K562 (cell line): ENCODE results near the gene FAR2. TPM values are rescaled to one million over a fixed set of nuclear protein-coding genes. Genes with fewer than 3 reads are reported as not detected.

Experiments
- ARHGAP35 ChIP-seq: fragments of 450-650 bp; IDR thresholded peaks from 2 replicates; pipeline ENCODE4 v1.6.1; 2018; ENCODE audit not compliant: partially characterized antibody
- ESRRA ChIP-seq: fragments of 450-650 bp; IDR thresholded peaks from 2 replicates; pipeline ENCODE4 v1.6.1; 2014; ENCODE audit warnings: low read depth, mild to moderate bottlenecking, moderate library complexity, borderline replicate concordance
- MYNN ChIP-seq, 2 experiments: sonication (generic); formaldehyde crosslinking in 1 of 2; IDR thresholded peaks; 2 replicates each; pipeline versions ENCODE4 v1.5.0 to v1.6.1; 2016 to 2020; ENCODE audit warnings: antibody characterized with exemption in 1 of 2, missing genetic modification reagents in 1 of 2
- NFIX ChIP-seq: fragments of 250-450 bp; sonication (Bioruptor Pico); IDR thresholded peaks from 2 replicates; pipeline ENCODE4 v1.4.0; 2020; ENCODE audit warnings: low read depth, mild to moderate bottlenecking, moderate library complexity
- PHF20 ChIP-seq: fragments of 450-650 bp; IDR thresholded peaks from 2 replicates; pipeline ENCODE4 v1.6.1; 2018; ENCODE audit not compliant: partially characterized antibody
- SMAD1 ChIP-seq: fragments of 150-350 bp; IDR thresholded peaks from 2 replicates; pipeline ENCODE4 v1.6.1; 2014; ENCODE audit warnings: low read length, low read depth; ENCODE audit not compliant: partially characterized antibody
- SMARCA5 ChIP-seq: fragments of 450-650 bp; IDR thresholded peaks from 2 replicates; pipeline ENCODE4 v1.6.1; 2016
- USF2 ChIP-seq: sonication (generic); formaldehyde crosslinking; IDR thresholded peaks from 2 replicates; pipeline ENCODE4 v1.5.0; 2020; ENCODE audit warnings: missing genetic modification reagents
- polyA plus RNA-seq, 8 experiments: library from polyadenylated mRNA; depleted of rRNA in 4 of 8; stranded (reverse) in 5 of 8; unstranded in 3 of 8; fragments of >200 nt; fragmentation: Nextera tagmentation in 2 of 8; fragmentation: Illumina TruSeq in 1 of 8; extraction: Ambion mirVana in 2 of 8; extraction: Trizol in 1 of 8; gene quantifications; 2 replicates each; pipeline versions ENCODE4 v1.2.1 to v1.2.3, GENCODE V29; 2011 to 2014; ENCODE audit warnings: inconsistent platforms in 1 of 8, missing spikeins in 1 of 8
- total RNA-seq, 7 experiments: library from RNA; depleted of rRNA in 6 of 7; stranded (reverse); fragments of >200 nt in 6 of 7; fragmentation: Illumina TruSeq in 2 of 7; extraction: Trizol in 2 of 7; gene quantifications; 2 replicates each; pipeline versions ENCODE4 v1.2.1 to v1.2.3, GENCODE V29; 2011 to 2021; ENCODE audit warnings: low replicate concordance in 1 of 7
- TF ChIP-seq, protein P1 (sequence below), 2 experiments: fragments of 450-650 bp; IDR thresholded peaks; 2 replicates each; pipeline ENCODE4 v1.6.1; 2016; ENCODE audit warnings: mild to moderate bottlenecking in 2 of 2, borderline replicate concordance in 1 of 2, low read depth in 1 of 2, moderate library complexity in 1 of 2
- TF ChIP-seq, protein P2 (sequence below): sonication (generic); formaldehyde crosslinking; IDR thresholded peaks from 2 replicates; pipeline ENCODE4 v1.8.0; 2022; ENCODE audit warnings: missing genetic modification reagents, mild to moderate bottlenecking, borderline replicate concordance
- TF ChIP-seq, protein P3 (sequence below): fragments of 450-650 bp; IDR thresholded peaks from 2 replicates; pipeline ENCODE4 v1.6.1; 2016; ENCODE audit warnings: missing biosample characterization, missing genetic modification characterization

Gene FAR2
- total and polyA plus RNA-seq, 9 of the 15 experiments (the other 6 are each of a cell fraction or from before 2014, with no cell fraction given) = 5.0 to 13.4 (median 8.5) TPM

GRCh38 chr12:29249930-29250329 is 100.9 kb downstream of the FAR2 start (continued):
- TF ChIP-seq, protein P1, sequence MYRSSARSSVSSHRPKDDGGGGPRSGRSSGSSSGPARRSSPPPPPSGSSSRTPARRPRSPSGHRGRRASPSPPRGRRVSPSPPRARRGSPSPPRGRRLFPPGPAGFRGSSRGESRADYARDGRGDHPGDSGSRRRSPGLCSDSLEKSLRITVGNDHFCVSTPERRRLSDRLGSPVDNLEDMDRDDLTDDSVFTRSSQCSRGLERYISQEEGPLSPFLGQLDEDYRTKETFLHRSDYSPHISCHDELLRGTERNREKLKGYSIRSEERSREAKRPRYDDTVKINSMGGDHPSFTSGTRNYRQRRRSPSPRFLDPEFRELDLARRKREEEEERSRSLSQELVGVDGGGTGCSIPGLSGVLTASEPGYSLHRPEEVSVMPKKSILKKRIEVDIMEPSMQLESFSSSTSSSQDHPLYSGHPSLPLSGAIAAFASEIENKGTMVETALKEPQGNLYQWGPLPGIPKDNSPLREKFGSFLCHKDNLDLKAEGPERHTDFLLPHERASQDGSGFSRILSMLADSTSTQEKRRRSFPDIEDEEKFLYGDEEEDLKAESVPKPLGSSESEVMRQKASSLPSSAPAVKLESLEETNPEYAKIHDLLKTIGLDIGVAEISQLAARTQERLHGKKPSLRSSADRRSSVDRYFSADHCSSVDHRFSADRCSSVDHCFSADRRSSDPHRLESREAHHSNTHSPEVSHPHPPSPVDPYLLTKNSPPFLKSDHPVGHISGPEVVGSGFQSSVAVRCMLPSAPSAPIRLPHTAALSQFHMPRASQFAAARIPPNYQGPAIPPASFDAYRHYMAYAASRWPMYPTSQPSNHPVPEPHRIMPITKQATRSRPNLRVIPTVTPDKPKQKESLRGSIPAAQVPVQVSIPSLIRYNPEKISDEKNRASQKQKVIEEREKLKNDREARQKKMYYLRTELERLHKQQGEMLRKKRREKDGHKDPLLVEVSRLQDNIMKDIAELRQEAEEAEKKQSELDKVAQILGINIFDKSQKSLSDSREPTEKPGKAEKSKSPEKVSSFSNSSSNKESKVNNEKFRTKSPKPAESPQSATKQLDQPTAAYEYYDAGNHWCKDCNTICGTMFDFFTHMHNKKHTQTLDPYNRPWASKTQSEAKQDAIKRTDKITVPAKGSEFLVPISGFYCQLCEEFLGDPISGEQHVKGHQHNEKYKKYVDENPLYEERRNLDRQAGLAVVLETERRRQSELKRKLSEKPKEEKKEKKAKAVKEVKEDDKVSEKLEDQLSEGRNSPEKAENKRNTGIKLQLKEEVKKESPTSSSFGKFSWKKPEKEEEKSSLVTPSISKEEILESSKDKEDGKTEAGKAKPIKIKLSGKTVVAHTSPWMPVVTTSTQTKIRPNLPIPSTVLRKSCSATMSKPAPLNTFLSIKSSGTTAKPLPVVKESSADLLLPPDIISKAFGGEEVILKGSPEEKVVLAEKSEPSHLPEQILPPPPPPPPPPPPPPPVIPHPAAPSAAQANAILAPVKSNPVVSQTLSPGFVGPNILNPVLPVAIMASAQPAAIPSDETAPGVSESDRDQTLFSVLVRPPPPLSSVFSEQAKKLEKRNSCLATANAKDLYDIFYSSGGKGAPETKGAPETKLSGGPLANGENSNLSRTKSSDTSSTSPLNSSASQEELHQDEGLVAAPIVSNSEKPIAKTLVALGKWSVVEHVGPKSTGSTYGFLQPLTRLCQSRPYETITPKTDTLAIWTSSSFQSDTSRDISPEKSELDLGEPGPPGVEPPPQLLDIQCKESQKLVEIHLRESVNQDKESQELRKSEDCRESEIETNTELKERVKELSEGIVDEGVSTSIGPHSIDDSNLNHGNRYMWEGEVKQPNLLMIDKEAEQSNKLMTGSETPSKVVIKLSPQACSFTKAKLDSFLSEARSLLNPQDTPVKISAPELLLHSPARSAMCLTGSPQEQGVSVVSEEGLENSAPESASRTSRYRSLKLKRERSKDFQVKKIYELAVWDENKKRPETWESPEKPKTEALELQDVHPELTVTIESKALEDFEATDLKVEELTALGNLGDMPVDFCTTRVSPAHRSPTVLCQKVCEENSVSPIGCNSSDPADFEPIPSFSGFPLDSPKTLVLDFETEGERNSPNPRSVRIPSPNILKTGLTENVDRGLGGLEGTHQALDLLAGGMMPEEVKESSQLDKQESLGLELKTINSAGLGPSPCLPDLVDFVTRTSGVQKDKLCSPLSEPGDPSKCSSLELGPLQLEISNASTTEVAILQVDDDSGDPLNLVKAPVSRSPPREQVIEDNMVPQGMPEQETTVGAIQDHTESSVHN (IDR thresholded peaks at IDR 0.05; ENCODE audit: borderline replicate concordance in 1 of 2, low read depth in 1 of 2) = no peak
- TF ChIP-seq SMARCA5 (no peak), PHF20 (no peak), ARHGAP35 (no peak), ESRRA (no peak), SMAD1 (no peak), USF2 (CRISPR knock-in tag) (no peak), NFIX (CRISPR knock-in tag) (no peak), MYNN (IDR thresholded peaks at IDR 0.05) (no peak), MYNN (CRISPR knock-in tag; IDR thresholded peaks at IDR 0.05) (no peak)
- TF ChIP-seq, protein P2, sequence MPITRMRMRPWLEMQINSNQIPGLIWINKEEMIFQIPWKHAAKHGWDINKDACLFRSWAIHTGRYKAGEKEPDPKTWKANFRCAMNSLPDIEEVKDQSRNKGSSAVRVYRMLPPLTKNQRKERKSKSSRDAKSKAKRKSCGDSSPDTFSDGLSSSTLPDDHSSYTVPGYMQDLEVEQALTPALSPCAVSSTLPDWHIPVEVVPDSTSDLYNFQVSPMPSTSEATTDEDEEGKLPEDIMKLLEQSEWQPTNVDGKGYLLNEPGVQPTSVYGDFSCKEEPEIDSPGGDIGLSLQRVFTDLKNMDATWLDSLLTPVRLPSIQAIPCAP (CRISPR knock-in tag) = no peak
- TF ChIP-seq, protein P3, sequence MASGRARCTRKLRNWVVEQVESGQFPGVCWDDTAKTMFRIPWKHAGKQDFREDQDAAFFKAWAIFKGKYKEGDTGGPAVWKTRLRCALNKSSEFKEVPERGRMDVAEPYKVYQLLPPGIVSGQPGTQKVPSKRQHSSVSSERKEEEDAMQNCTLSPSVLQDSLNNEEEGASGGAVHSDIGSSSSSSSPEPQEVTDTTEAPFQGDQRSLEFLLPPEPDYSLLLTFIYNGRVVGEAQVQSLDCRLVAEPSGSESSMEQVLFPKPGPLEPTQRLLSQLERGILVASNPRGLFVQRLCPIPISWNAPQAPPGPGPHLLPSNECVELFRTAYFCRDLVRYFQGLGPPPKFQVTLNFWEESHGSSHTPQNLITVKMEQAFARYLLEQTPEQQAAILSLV (tag) = no peak
- TF ChIP-seq, all 486 proteins: peak for 0
